Osteocyte (in vitro differentiated cells): ENCODE data around the gene S100B. TPM values are rescaled to one million over a fixed set of nuclear protein-coding genes. Genes with fewer than 3 reads are reported as not detected.
A peak's percentile ranks its signal among the peaks of the same experiment; 100 is the strongest.

Source experiments
- DNase-seq: peaks from one replicate; pipeline ENCODE4 v3.0.0; 2021; ENCODE audit warnings: mixed read lengths; ENCODE audit not compliant: unreplicated experiment; ENCODE audit errors: extremely low spot score
- H3K27ac Mint-ChIP-seq: one replicate; pipeline ENCODE4 v1.8.0; 2021; ENCODE audit warnings: mild to moderate bottlenecking, mixed read lengths; ENCODE audit not compliant: unreplicated experiment
- H3K27me3 Mint-ChIP-seq: one replicate; pipeline ENCODE4 v1.8.0; 2021; ENCODE audit warnings: mixed read lengths; ENCODE audit not compliant: unreplicated experiment
- H3K36me3 Mint-ChIP-seq: one replicate; pipeline ENCODE4 v1.8.0; 2021; ENCODE audit warnings: mixed read lengths; ENCODE audit not compliant: unreplicated experiment
- H3K4me1 Mint-ChIP-seq: one replicate; pipeline ENCODE4 v1.8.0; 2021; ENCODE audit warnings: mixed read lengths; ENCODE audit not compliant: unreplicated experiment
- H3K4me3 Mint-ChIP-seq: one replicate; pipeline ENCODE4 v1.8.0; 2021; ENCODE audit warnings: mild to moderate bottlenecking, moderate library complexity, mixed read lengths; ENCODE audit not compliant: unreplicated experiment
- H3K9me3 Mint-ChIP-seq: one replicate; pipeline ENCODE4 v1.8.0; 2021; ENCODE audit warnings: mixed read lengths; ENCODE audit not compliant: unreplicated experiment
- total RNA-seq: library from RNA; stranded (reverse); gene quantifications from 2 replicates; pipeline ENCODE4 v1.2.1, GENCODE V29; 2021
- TF ChIP-seq, protein P1 (sequence below): fragments of 200-600 bp; sonication (generic); IDR thresholded peaks from 2 replicates; pipeline ENCODE4 v1.5.0; 2021; ENCODE audit warnings: antibody characterized with exemption, mild to moderate bottlenecking, moderate library complexity

Gene S100B
- total RNA-seq, 1 donor from 2014 or later: not detected

GRCh38 chr21:46549650-46550049, 55.2 kb downstream of the S100B start:
- TF ChIP-seq, protein P1, sequence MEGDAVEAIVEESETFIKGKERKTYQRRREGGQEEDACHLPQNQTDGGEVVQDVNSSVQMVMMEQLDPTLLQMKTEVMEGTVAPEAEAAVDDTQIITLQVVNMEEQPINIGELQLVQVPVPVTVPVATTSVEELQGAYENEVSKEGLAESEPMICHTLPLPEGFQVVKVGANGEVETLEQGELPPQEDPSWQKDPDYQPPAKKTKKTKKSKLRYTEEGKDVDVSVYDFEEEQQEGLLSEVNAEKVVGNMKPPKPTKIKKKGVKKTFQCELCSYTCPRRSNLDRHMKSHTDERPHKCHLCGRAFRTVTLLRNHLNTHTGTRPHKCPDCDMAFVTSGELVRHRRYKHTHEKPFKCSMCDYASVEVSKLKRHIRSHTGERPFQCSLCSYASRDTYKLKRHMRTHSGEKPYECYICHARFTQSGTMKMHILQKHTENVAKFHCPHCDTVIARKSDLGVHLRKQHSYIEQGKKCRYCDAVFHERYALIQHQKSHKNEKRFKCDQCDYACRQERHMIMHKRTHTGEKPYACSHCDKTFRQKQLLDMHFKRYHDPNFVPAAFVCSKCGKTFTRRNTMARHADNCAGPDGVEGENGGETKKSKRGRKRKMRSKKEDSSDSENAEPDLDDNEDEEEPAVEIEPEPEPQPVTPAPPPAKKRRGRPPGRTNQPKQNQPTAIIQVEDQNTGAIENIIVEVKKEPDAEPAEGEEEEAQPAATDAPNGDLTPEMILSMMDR: no peak
- H3K4me3 Mint-ChIP-seq: no peak overlapping the region
- peak; percentile 77 for DNase-seq
- no peaks in the 10 kb centered on the region for H3K9me3 Mint-ChIP-seq
- H3K36me3 Mint-ChIP-seq: peaks cover 30% of the 10 kb centered on the region
- H3K4me1 Mint-ChIP-seq: no peaks in the 10 kb centered on the region
- no peak overlapping the region for H3K27ac Mint-ChIP-seq
- no peaks in the 10 kb centered on the region for H3K27me3 Mint-ChIP-seq

Other genes starting within 250 kb of the S100B start
- 39.2 and 43.0 TPM in 2 replicates for gene DIP2A, start 146.2 kb downstream of the S100B start, total RNA-seq
- 111 and 115 TPM in 2 replicates for gene PRMT2, start 30.6 kb upstream of the S100B start, total RNA-seq